HL-60/S4 (cell line): ENCODE data around the gene SIAH1.
"Not testable (repeated sequence)": the region's sequence is repeated elsewhere in the genome, so short reads cannot be mapped to it uniquely, and the experiment has no call there.

ENCODE experiments used
- in situ Hi-C: fragments of 300-500 bp; cut with MboI; formaldehyde crosslinking; loops from 2 replicates; pipeline ENCODE4 v1.14.3; 2022; ENCODE audit warnings: low sequenced_read_pairs

Gene SIAH1, protein sequence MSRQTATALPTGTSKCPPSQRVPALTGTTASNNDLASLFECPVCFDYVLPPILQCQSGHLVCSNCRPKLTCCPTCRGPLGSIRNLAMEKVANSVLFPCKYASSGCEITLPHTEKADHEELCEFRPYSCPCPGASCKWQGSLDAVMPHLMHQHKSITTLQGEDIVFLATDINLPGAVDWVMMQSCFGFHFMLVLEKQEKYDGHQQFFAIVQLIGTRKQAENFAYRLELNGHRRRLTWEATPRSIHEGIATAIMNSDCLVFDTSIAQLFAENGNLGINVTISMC

DNA sequence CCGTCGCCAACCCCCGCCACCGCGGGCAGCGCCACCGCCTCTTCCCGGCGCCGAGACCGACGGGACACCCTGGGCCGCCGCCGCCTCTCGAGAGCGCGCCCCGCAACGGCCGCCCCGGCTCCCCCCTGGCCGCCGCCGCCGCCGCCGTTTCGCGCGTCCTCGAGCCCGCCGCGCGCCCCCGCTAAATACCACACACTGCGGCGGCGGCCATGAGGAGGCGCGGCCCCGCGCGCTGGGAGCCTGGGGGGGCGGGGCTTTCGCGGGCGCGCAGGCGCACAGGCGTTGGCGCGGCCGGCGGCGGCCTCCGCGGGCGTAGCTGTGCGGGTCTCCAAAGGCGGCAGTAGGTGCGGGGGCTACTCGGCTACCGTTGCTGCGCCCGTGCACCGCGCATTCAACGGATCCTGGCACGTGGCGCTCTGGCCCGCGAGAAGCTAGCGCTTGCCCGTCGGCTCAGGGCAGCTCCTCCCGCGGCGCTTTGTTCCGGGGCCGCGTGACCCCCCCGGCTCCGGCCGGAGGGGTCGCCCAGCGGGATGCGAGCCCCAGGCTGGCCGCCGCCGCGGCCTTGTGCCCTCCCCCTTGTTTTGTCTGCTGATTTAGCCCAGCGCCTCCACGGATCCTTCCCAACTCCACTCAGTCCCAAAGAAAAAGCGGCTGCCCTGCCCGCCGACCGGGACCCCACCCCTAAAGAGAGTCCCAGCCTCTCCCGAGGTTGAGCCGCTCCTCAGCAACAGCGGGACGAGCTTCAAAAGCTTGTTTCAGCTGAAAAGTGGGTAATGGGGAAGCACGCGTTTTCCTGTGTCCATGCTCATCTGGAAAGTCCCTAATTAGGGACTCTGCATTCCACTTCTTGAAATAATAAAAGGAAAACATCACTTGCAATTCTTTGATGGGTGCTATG is at the start of gene SIAH1:
TSS of gene SIAH1 (minus strand) at position 161 of the 898 bp plus-strand sequence. CDS start 22,985 bp downstream, outside the sequence.
- in situ Hi-C loops, result no loop called here

DNA sequence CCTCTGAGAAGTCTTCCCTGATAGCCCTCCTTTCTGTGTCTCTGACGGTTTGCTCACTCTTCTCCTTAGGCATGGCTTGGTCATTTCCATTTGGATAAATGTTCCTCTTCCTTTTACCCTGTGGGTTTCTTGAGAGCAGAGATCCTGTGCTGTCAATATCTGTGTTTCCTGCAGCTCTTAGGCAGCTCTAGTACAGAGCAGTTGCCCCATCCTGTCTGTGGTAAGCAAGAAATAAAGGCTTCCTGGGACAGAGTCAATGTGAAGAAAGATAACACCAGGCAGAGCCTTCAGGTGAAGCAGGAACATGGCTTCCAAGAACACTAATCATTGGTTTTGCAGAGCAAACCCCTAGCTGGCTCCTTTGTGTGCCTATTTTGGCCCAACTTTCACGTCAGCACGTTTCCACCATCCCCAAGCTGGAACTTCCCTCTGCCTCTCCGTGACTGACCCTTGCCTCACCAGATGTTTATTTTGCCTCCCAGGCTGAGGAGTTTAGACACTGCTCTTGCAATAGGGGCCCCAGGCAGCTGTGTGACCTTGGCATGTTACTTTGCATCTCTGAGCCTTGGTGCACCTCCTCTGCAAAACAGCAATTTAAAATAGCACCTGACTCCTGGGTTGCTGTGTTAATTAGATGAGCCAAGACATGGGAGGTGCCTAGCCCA is 49.6 kb upstream of the SIAH1 start:
- in situ Hi-C loops, result no loop called here

DNA sequence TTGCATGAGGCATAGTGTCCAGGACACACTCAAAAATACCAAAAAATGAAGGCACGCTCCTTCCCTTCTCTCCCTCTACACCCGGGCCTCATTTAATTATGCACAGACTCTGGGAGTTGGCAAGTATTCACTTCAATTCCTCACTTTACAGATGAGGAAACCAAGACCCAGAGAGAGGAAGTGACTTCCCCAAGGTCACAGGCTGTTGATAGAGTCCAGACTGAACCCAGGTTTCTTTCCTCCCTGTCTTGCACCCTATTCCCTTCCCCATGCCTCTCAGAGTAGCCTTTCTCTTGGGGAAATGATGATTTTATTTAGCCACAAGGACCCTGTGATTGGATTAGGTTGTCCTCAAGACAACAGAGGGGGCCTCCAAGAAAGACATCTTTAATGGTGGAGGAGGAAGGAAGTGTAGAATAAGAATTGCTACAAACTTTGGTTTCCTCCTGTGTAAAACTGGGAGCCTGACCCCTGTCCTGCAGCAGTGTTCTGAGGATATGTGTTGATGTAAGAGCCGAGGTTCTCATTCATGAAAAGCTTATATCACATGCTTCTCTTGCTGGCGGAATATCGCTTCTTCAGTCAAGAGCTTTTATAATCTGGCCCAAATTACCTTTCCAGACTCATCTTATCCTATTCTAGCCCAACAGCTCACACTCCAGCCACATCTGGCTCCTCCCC is 48.8 kb upstream of the SIAH1 start:
- in situ Hi-C loops, result no loop called here

DNA sequence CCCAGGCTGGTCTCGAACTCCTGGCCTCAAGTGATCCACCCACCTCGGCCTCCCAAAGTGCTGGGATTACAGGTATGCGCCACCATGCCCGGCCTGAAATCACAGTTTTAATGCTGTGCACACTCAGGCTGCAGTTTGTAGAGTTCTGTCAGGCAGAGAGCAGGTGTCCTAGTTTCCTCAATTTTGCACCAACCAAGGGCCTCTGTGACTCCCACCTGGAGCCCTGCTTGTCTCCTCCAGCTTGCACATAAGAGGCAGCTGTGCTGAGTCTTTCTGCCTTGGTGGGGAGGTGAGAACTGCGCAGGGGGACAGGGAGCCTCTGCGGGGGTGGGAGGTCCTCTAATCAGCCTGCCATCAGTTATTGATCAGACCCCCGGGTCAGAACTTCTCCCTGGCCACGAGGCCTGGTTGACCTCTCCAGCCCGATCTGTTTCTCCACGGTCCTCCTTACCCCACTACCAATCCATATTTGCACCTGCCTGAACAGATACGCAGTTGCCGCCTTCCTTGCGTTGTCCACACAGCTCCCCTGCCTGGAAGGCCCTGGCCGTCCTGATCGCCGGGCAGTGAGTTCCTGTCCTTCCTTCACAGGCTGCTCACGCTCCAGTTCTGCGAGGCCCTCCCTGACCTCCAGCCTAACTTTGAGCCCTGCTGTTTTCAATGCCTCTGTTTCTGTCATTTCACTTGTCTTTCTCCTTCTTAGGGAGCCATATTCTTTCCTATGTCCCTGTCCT is 48.1 kb upstream of the SIAH1 start:
- in situ Hi-C loops, result no loop called here

DNA sequence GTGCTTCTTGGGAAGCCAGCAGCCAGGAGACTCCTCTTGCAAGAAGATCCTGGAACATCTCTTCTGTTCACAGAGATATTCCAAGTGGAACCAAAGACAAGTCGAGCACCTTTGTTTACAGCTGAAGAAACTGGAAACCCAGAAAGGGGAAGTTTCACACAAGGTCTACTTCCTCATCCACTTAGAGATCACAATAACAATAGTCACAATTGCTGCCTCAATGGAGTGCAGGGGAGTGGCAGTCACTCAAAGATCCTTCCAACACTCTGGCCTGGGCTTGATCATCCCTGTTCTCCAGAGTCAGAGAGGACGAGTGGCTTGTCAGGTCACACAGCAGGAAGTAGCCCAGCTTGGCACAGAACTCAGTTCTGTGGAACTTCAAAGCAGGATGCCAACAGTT is 46.9 kb upstream of the SIAH1 start:
- in situ Hi-C loops, result no loop called here

DNA sequence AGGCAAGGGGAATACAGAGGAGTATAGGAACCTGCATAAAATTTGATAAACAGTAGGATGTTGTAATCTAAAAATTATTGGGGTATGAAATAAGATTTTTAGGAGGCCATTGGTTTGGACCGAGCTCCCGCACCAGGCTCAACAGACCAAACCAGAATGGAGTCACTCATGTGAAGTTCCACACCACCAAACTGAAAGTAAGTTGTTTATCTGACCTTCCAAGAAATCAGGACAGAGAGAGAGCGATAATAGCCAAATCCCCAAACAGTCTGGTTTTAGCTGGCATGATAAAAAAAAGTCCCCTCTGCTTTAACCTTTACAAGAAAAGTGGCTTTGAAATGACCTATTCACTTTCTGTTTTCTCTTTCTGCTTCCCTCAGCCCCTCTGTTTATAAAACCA is 45.7 kb upstream of the SIAH1 start:
- in situ Hi-C loops, result no loop called here

DNA sequence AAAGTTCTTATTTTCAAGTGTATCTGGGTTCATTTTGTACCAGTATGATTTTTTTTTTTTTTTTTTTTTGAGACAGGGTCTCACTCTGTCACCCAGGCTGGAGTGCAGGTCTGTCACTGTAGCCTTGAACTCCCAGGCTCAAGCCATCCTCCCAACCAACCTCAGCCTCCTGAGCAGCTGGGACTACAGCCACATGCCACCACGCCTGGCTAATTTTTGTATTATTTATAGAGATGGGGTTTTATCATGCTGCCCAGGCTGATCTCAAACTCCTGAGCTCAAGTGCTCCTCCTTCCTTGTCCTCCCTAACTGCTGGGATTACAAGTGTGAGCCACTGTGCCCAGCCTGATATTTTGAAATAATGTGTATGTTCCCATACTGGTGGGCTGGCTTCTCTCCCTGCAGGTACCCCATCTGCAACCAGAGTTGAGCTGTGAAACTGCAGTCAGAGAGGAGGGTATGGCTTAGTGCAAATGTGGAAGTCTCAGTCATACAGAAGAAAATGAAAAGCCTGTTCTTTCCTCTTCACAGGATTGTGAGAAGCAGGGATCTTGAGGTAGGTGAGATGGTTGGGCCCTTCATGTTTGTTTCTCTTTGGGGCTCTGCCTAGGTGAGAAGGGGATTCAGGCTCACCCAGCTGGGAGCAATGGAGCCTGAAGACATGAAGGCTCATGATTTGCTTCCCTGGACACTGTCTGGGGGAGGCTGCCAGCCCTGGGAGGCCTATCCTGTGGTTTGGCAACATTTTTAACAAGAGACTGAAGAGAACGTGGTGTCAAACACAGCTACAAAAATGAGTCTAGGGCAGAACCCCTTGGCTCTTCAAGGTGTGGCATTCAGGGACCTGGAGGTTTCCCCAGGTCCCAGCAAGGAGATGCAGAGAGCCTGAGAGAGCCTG is 41.3 kb upstream of the SIAH1 start:
- in situ Hi-C loops, result no loop called here

DNA sequence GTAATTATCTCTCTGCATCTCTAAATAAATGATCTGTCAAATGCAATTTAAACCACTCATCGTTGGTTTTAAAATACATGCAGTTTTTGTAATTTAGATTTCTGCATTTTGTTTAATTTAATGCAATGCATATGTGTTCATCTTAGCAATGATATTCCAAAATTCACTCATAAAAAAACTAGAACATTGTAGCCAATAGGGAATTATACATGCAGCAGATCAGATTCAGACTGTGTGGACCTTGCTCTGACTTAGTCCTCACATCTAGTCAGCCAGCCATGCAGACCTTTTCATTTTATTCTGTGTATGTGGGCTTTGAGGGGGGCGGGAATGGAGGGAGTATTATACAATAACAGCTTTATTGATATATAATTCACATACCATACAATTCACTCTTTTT is 37.3 kb upstream of the SIAH1 start:
- in situ Hi-C loops, result no loop called here

DNA sequence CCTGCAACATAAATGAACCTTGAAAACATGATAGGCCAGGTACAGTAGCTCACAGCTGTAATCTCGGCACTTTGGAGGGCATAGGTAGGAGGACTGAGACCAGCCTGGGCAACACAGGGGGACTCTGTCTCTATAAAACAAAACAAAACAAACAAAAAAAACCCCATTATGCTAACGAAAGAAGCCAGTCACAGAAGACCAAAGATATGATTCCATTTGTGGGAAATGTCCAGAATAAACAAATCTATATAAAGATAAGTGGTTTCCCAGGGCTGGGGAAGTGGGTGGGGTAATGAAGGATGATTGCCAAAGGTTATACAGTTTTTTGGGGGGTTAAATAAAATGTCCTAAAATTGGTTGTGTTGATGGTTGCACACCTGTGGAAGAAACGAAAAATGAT is 36.5 kb upstream of the SIAH1 start:
- in situ Hi-C loops, result no loop called here

DNA sequence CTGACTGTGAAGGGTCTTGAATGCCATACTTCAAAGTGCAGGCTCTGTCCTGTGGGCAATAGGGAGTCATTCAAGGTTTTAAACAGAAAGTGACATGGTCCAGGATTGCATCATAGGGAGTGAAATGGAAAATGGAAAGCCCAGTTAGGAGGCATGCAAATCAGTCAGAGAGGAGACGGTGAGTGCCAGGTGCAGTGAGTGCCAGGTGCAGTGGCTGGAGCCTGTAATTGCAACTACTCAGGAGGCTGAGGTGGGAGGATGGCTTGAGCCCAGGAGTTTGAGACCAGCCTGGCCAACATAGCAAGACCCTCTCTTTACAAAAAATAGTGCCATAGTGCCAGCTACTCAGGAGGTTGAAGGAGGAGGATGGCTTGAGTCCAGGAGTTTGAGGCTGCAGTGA is 35.2 kb upstream of the SIAH1 start:
- in situ Hi-C loops, result no loop called here

DNA sequence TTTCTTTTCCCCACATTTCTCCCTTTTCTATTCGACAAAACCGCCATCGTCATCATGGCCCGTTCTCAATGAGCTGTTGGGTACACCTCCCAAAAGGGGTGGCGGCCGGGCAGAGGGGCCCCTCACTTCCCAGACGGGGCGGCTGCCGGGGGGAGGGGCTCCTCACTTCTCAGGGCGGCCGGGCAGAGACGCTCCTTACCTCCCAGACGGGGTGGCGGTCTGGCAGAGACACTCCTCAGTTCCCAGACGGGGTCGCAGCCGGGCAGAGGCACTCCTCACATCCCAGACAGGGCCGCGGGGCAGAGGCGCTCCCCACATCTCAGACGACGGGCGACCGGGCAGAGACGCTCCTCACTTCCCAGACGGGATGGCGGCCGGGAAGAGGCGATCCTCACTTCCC is 31.4 kb upstream of the SIAH1 start:
- in situ Hi-C loops, result not testable (repeated sequence)

DNA sequence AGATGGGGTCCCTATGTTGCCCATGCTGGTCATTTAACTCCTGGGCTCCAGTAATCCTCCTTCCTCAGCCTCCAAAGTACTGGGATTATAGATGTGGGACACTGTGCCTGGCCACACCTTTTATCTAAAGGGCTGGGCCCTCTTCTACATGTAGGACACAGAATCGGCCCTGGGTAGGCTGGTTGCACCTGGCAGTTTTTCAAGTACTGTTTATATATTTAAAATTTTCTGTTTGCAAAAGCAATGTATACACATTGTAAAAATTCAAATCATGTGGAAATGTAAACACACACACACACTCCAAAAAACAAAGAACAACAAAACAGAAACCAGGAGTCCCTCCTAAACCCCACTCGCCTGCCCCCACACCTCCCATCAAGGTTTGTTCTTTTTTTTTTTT is 28.1 kb upstream of the SIAH1 start:
- in situ Hi-C loops, result no loop called here

DNA sequence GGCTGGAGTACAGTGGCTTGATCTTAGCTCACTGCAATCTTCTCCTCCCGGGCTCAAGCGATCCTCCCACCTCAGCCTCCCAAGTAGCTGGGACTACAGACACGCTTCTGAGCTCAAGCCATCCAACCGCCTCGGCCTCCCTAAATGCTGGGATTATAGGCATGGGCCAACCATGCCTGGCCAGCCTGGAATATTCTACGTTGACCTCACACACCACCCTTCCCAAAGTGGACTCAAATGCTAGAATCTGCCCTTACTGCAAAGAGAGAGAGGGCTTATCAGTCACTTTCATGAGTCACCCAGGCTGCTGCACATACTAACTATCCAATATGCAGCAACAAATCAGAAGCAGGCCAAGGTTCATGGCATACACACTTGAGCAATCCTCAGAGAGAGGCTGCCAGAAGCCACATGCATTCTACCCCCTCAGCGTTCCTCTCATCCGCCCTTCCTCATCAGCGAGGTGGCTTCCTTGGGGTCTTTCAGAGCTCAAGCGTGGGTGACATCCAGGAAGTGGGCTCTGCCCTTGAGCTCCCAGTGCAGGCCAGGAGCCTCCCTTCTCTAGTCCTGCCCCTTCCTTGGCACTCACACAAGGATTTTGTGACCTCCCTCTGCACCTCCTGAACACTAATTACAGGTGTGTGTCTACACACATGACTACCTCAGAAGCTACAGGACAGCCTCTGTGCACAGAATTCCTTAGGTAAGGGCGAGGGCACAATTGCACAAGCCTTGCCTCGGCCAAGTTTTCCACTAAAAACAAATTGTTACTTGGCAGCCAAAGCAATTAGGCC is 24.8 kb upstream of the SIAH1 start:
- in situ Hi-C loops, result no loop called here

DNA sequence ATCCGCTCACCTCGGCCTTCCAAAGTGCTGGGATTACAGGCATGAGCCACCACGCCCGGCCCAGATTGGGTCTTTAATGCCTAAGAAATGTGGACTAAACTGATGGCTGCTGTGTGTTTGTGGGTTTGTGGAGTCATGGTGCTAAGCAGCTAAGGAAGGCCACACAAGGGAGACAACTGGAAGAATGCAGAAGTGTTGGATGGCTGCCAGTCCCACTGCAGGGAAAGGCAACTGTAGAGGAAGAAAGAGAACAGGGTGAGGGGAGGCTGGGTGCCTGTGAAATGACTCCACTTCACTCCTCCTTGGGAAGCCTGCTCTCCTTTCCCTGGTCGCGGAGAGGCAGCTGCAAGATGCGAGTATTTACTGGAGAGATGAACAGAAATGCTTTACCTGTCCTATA is 23.5 kb upstream of the SIAH1 start:
- in situ Hi-C loops, result no loop called here

DNA sequence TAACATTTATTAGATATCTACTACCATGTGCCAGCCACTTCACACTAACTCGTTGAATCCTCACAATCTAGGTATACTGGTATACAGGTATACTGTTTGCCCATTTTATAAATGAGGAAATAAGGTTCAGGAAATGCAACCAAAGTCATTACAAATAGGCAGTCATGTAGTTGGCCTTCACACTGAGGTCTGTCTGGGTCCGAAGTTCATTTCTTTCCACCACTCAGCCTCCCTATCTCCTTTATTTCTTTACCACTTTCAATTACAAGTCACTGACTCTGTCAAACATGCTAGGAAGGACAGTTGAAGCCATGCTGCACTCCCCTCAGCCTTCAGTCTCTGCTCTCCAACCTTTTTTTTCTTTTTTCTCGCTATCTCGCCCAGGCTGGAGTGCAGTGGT is 20.7 kb upstream of the SIAH1 start:
- in situ Hi-C loops, result no loop called here

DNA sequence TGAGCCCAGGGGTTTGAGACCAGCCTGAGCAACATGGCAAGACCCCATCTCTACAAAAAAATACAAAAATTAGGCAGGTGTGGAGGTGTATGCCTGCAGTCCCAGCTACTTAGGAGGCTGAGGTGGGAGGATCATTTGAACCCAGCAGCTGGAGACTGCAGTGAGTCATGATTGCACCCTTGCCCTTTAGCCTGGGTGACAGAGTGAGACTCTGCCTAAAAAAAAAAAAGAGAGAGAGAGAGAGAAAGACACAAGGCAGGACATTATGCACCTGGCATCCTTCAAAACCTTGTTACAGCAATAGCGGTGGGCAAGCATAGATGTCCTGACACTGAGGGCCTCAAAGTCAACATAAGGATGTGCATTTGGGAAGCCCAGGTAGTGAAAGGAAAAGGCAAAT is 19.9 kb upstream of the SIAH1 start:
- in situ Hi-C loops, result no loop called here

DNA sequence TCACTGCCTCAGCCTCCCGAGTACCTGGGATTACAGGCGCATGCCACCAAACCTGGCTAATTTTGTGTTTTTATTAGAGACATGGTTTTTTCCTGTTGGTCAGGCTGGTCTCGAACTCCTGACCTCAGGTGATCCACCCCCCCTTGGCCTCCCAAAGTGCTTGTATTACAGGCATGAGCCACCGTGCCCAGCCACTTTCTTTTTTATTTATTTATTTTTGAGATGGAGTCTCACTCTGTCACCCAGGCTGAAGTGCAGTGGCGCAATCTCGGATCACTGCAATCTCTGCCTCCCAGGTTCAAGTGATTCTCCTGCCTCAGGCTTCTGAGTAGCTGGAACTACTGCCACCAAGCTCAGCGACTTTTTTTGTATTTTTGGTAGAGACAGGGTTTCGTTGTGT is 17.3 kb upstream of the SIAH1 start:
- in situ Hi-C loops, result not testable (repeated sequence)

DNA sequence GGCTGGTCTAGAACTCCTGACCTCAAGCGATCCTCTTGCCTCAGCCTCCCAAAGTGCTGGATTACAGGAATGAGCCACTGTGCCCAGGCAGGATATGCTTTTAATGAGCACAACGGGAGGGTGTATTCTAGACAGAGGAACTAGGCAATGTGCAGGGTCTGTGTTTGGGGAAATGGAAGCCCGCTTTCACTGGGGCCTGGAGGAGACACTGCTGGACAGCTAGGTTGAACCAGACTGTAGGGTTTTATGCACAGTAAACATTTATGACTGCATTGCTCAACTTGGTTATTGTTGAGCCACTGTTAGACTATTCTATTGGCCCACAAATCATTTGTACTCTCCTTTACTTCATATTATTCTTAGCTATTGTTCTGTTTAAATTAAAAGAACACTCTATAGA is 10.2 kb upstream of the SIAH1 start:
- in situ Hi-C loops, result no loop called here

DNA sequence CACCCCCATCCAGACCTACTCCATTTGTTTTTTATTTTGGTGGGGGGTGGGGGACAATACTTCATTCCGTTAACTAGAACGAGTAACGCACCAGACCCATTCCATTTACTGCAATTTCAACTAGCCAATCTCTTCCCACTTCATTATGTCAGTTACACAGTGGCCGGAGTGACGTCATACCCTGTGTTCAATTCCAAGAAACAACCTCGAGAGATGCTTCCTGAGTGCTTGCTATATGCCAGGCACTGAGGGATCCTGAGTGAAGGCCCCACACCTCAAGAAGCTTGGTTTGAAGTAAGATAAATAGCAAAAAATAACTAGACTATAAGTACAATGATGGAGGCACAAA is 9.1 kb upstream of the SIAH1 start:
- in situ Hi-C loops, result no loop called here
